Right atrium auricular region (tissue), 2 donors: ENCODE measurements around the gene SKA2. TPM values are rescaled to one million over a fixed set of nuclear protein-coding genes. Genes with fewer than 3 reads are reported as not detected.
"Not testable (repeated sequence)": the region's sequence is repeated elsewhere in the genome, so short reads cannot be mapped to it uniquely, and the experiment has no call there.

Experiments
- DNase-seq: peaks from one replicate; pipeline ENCODE4 v3.0.0-alpha.2; 2019; ENCODE audit warnings: low spot score
- H3K27ac ChIP-seq, 2 donors: fragments of 200-600 bp; sonication (generic); 1 replicate in 1 of 2; 2 replicates in 1 of 2; pipeline ENCODE4 v1.5.1; 2016 to 2019
- H3K27me3 ChIP-seq, 2 donors: fragments of 200-600 bp; sonication (generic); one replicate each; pipeline versions ENCODE4 v1.5.1 to v1.6.0; 2017 to 2019
- H3K36me3 ChIP-seq: fragments of 200-600 bp; sonication (generic); one replicate; pipeline ENCODE4 v1.5.1; 2016
- H3K4me1 ChIP-seq, 2 donors: fragments of 200-600 bp; sonication (generic); one replicate each; pipeline versions ENCODE4 v1.5.1 to v1.6.0; 2017 to 2019
- H3K4me3 ChIP-seq, 2 donors: fragments of 200-600 bp; sonication (generic); 1 replicate in 1 of 2; 2 replicates in 1 of 2; pipeline ENCODE4 v1.5.1; 2017 to 2019; ENCODE audit warnings: mild to moderate bottlenecking in 1 of 2, moderate library complexity in 1 of 2
- H3K9me3 ChIP-seq, 2 donors: fragments of 200-600 bp; sonication (generic); one replicate each; pipeline ENCODE4 v1.5.1; 2019
- total RNA-seq, 2 donors: library from RNA; depleted of rRNA; stranded (reverse); fragments of >200 nt; gene quantifications; one replicate each; pipeline ENCODE4 v1.1.0, GENCODE V29; 2016
- TF ChIP-seq, protein P1 (sequence below), 2 donors: fragments of 200-600 bp; sonication (generic); IDR thresholded peaks; one replicate each; pipeline ENCODE4 v1.5.1; 2019; ENCODE audit warnings: antibody characterized with exemption in 2 of 2

The SKA2 gene
- total RNA-seq, 2 donors from 2014 or later = 23.0 to 44.4 TPM

DNA sequence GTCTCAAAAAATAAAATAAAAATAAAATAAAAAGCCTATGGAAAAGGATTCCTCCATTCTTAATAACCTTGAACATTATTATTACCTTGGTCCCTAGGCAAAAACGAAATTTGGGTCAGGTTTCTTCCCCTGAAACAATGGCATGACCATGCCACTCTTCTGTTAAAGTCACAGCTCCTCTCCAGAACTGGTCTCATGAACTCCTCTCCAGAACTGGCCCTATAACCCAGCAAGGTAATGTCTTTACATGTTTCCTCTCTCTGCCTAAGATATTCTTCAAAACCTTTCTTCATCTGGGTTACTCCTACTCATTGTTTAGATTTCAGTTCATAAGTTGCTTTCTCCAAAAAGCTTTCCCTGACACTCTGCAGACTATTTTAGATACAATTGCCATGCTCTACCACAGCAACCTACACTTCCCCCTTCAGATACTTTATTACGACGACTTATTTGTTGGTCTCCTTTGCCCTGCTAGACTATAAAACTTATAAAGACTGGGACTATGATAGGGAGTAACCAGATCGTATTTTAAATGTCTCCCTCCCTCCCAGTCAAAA is 61.8 kb downstream of the SKA2 start:
- TF ChIP-seq, protein P1, sequence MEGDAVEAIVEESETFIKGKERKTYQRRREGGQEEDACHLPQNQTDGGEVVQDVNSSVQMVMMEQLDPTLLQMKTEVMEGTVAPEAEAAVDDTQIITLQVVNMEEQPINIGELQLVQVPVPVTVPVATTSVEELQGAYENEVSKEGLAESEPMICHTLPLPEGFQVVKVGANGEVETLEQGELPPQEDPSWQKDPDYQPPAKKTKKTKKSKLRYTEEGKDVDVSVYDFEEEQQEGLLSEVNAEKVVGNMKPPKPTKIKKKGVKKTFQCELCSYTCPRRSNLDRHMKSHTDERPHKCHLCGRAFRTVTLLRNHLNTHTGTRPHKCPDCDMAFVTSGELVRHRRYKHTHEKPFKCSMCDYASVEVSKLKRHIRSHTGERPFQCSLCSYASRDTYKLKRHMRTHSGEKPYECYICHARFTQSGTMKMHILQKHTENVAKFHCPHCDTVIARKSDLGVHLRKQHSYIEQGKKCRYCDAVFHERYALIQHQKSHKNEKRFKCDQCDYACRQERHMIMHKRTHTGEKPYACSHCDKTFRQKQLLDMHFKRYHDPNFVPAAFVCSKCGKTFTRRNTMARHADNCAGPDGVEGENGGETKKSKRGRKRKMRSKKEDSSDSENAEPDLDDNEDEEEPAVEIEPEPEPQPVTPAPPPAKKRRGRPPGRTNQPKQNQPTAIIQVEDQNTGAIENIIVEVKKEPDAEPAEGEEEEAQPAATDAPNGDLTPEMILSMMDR (IDR thresholded peaks at IDR 0.05) = no peak
- no peak for DNase-seq
- Histone ChIP-seq H3K27me3 (no peaks in the 10 kb centered on the region), H3K9me3 (peaks cover 0 to 5% of the 10 kb centered on the region in 2 donors), H3K27ac (peak overlapping the region; percentile 29 to 53), H3K36me3 (peaks cover 12% of the 10 kb centered on the region), H3K4me1 (peaks cover 0 to 25% of the 10 kb centered on the region in 2 donors), H3K4me3 (peak overlapping the region in 1 of 2 donors; percentile 11)

DNA sequence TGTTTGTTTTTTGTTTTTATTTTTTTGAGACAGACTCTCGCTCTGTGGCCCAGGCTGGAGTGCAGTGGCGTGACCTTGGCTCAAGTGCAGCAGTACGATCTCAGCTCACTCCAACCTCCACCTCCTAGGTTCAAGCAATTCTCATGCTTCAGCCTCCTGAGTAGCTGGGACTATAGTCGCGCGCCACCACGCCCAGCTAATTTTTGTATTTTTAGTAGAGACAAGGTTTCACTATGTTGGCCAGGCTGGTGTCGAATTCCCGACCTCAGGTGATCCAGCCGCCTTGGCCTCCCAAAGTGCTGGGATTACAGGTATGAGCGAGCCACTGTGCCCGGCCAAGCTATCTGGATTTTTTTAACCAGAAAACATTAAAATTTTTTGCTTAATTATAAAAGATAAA is 64.4 kb downstream of the SKA2 start:
- not testable (repeated sequence) for H3K4me3 ChIP-seq, H3K27ac ChIP-seq, H3K27me3 ChIP-seq, DNase-seq, H3K9me3 ChIP-seq
- Histone ChIP-seq H3K36me3 (peaks cover 16% of the 10 kb centered on the region), H3K4me1 (peaks cover 0 to 25% of the 10 kb centered on the region in 2 donors)

DNA sequence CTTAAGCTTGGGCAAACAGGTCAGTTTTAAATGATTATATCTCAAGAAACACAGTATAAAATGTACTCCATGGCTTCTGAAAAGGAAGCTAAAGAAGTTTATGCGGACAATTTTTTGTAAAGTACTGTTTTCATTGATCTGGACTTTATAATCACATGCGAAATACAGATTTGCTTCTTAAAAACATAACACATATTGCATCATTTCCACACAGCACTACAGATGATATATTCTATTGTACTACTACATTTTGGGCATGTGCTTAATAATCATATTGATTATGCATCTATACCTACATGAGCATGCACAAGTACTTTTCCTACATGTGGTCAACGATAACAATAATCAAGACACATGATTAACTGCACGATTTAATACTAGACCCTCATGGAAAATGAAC is 70.8 kb downstream of the SKA2 start:
- Histone ChIP-seq H3K27ac (no peak overlapping the region), H3K4me3 (no peak overlapping the region), H3K27me3 (no peaks in the 10 kb centered on the region), H3K36me3 (peaks cover 17% of the 10 kb centered on the region), H3K4me1 (no peaks in the 10 kb centered on the region), H3K9me3 (no peaks in the 10 kb centered on the region)
- no peak for DNase-seq
- TF ChIP-seq, protein P1 (IDR thresholded peaks at IDR 0.05) = no peak

DNA sequence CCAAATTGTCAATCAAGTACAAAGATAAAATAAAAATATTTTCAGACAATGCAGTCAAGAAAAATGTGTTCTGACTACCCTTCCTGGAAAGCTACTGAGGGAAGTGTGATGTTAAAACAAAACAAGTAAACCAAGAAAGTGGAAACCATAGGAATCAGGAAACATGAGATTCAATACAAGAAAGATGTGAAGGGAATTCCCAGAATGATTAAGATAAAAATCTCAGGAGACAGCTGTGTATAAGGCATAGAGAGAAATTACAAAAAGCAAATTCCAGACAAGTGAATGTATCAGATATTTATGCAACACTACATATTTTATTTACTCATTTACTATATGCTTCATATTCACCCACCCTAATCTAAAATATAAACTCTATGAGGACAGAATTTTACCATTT is 80.5 kb downstream of the SKA2 start:
- Histone ChIP-seq H3K36me3 (peaks cover 36% of the 10 kb centered on the region), H3K4me1 (no peaks in the 10 kb centered on the region), H3K27ac (no peak overlapping the region), H3K4me3 (no peak overlapping the region), H3K9me3 (no peaks in the 10 kb centered on the region), H3K27me3 (no peaks in the 10 kb centered on the region)
- no peak for DNase-seq
- TF ChIP-seq, protein P1 (IDR thresholded peaks at IDR 0.05) = no peak

DNA sequence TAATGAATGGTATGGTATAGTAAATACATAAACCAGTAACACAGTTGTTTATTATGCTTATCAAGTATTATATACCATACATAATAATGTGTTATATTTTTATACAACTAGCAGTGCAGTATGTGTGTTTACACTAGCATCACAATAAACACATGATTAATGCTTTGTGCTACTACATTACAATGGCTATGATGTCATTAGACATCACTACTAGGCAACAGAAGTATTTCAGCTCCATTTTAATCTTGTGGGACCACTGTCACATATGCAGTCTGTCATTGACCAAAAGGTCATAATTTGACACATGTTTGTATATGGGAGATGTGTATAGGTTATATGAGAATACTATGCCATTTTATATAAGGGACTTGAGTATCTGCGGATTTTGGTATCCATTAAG is 81.0 kb downstream of the SKA2 start:
- DNase-seq = no peak
- Histone ChIP-seq H3K4me3 (no peak overlapping the region), H3K27me3 (no peaks in the 10 kb centered on the region), H3K36me3 (peaks cover 36% of the 10 kb centered on the region), H3K27ac (no peak overlapping the region), H3K4me1 (no peaks in the 10 kb centered on the region), H3K9me3 (no peaks in the 10 kb centered on the region)
- TF ChIP-seq, protein P1 (IDR thresholded peaks at IDR 0.05) = no peak

DNA sequence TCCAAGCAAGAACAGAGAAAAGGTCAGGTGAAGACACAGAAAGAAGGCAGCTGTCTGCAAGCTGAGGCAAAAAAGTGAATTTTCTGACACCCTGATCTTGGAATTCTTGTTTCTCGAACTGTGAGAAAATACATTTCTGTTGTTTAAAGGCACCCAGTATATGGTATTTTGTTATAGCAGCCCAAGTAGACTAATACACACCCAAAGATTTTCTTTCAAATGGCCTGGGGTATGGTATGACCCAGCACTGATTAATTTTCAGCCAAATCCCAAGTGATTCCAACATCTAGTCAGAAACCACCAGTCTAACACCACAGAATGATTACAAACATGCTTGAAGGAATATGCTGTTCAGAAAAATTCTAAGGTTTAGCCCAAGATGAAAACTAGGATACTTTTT is 85.1 kb downstream of the SKA2 start:
- no peaks in the 10 kb centered on the region for H3K27me3 ChIP-seq
- no peak for DNase-seq
- no peak overlapping the region for H3K4me3 ChIP-seq
- TF ChIP-seq, protein P1 (IDR thresholded peaks at IDR 0.05) = no peak
- H3K27ac ChIP-seq = no peak overlapping the region
- H3K9me3 ChIP-seq = no peaks in the 10 kb centered on the region
- no peaks in the 10 kb centered on the region for H3K4me1 ChIP-seq
- peaks cover 39% of the 10 kb centered on the region for H3K36me3 ChIP-seq
